Cortex of kidney (tissue), 1 donor: ENCODE measurements around the gene TIAM1.

ENCODE experiments used
- DNase-seq: peaks from one replicate; lab custom pipeline; 2025; lab: John Stamatoyannopoulos, UW

TIAM1 gene

DNA sequence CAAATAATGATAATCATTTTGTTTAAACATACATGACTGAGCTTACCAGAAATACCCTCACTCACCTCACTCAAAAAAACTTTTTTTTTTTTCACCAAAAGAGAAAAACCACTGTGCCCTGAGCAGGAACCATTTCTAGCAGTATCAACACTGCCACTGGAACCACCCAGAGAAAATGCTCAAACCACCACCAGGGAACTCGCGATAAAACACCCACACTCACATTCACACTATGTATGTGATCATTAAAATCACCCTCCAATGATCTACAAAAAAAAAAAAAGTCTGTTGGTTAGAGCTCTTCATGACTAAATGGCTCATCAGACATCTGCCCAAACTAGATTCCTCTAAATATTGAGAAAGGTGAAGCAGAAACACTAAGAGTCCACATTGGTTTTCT lies 11.5 kb downstream of the TIAM1 start:
- no peak for DNase-seq

DNA sequence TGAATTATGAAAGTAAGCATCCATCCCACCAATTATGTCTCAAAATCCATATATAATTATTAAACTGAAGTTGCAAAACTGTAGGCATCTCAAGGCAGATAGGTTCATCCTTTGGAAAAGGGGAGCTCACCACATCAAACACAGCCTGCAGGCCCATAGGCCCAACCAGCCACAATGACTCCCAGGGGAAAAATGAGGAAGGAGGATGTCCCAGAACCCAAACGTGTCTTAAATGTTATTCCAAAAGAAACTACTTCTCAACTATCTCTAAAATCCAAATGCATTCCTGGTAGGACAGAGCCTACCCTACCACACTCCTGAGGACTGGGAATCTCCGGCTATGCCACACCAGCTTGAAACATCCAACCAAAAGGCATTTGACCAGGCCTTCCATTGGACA lies 12.8 kb downstream of the TIAM1 start:
- DNase-seq: no peak

- DNase-seq: no peak
Observed at GRCh38 chr21:31330144-31330483, 13.9 kb downstream of the TIAM1 start.

DNA sequence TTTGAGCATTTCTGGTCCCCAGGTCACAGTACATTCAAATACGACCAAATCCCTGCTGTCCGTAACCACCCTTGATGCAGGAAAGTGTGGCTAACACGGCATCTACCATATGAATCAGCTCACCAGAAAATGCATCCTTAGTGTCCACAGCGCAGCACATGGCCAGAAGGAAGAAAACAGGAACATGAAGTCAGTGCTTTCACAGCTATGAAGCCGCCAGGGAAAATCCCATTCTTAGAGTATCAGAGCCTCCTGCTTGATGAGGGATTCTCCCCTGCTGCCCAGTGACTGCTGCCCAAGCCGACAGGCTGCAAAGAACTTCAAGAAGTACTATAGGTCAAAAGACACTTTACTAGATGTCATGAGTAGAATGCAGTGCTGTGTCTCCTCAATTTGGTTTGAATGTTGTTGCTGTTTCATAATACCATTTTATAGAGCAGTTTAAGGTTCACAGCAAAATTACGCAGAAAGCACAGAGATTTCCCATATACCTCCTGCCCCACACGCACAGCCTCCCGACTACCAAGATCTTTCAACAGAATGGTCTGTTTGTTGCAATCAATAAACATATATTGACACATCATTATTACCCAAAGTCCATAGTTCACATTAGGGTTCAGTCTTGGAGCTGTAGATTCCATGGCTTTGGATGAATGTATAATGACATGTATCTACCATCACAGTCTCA lies 14.5 kb downstream of the TIAM1 start:
- DNase-seq: no peak

- DNase-seq: no peak
Observed at GRCh38 chr21:31326522-31327242, 17.4 kb downstream of the TIAM1 start.

DNA sequence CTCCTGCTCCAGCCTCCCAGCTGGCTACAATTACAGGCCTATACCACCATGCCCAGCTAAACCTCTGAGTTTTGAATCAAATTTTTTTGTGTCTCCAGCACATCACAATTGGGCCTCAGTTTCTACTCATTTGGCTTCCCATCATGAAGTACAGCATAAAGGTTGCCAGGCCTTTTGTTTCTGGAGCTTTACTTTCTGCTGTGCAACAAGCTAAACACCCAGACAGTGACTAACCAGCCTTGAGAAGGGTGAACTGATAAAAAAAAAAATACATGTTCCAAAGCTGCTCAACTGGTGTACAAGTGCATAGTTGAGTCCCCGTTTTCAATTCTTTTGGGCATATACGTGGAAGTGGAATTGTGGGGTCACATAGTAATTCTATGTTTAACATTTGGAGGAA lies 25.1 kb downstream of the TIAM1 start:
- no peak for DNase-seq

GRCh38 chr21:31317688-31318087 lies 26.4 kb downstream of the TIAM1 start:
- DNase-seq: no peak

DNA sequence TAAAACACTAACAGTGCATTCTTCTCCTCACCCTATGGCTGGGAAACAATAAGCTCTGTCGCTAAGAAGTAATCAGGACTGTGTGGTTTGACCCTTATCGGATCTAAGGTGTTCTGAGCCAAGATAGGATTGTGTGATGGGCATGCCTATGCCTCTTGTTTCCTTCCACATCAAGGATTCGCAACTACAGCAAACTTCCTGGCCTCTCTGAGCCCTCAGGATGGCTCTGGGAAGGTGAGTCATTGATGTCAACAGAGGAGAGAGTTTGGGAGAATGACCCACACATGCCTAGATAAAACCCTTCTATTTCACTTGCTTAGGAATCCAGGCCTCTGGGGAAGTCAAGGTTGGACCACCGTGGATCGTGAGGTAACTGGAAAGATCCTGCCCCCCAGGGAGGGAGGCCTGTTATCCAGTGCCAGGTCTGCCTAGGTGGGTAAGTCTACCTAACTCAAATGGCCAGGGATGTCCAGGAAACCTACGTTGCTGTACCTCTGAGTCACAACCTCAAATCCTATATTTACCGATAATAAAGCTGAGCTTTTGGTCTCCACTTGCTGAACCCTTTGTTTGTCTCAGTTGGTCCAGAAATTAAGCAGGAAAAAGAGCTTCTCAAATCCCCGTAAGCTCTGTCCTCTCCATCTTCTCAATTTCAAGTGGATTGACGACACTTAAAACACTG lies 27.4 kb downstream of the TIAM1 start:
- no peak for DNase-seq

DNA sequence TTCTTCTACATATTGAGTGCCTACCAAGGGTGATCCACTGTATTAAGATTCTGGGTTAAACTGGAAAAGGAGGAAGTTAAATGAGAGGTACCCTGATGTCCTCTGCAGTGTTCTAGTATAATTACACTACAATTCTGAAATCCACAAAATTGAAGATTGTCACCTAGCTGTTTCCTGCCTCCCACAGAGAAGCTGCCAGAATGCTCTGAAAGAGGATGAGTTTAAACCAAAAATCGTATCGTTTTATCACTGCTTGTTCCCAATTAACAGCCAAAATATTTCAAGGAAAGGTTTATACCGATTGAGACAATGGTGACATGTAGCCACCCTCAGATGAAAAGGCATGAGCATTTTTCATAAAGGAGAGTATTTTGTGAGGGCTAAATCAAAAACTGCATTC lies 28.0 kb downstream of the TIAM1 start:
- DNase-seq: no peak

DNA sequence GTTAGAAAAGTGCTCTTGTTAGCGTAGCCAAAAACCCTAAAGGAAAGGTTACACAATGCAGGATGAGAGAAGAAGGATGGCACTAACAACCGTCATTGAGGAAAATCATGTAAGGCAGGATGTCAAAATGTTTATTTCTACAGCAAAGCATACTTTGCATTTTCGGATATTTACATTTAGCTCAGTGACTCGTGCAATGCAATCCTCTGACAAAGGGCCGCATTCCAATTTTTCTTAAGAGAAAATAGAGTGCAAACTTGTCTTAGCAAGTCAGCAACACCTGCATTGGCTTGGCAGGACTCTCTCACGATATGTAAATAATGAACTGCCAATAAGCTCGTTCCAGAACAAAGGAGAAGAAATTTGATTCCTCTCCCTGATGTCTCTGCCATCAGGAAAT lies 33.3 kb downstream of the TIAM1 start:
- DNase-seq: no peak

GRCh38 chr21:31308584-31308983 lies 35.5 kb downstream of the TIAM1 start:
- no peak for DNase-seq

DNA sequence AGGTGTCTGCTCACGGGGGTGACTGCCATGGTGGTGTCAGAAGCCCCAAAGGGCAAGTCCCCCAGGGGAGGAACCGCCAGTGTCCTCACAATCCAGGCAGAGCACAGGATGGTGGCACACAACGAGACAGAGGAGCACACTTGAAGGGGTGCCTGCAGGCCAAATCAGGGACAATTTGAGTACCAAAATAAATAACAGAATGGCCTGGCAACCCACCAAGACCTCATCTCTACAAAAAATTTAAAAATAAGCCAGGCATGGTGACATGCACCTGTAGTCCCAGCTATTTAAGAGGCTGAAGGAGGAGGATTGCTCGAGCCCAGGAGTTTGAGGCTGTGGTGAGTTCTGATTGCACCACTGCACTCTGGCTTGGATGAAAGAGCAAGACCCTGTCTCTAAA lies 38.2 kb downstream of the TIAM1 start:
- DNase-seq: no peak

DNA sequence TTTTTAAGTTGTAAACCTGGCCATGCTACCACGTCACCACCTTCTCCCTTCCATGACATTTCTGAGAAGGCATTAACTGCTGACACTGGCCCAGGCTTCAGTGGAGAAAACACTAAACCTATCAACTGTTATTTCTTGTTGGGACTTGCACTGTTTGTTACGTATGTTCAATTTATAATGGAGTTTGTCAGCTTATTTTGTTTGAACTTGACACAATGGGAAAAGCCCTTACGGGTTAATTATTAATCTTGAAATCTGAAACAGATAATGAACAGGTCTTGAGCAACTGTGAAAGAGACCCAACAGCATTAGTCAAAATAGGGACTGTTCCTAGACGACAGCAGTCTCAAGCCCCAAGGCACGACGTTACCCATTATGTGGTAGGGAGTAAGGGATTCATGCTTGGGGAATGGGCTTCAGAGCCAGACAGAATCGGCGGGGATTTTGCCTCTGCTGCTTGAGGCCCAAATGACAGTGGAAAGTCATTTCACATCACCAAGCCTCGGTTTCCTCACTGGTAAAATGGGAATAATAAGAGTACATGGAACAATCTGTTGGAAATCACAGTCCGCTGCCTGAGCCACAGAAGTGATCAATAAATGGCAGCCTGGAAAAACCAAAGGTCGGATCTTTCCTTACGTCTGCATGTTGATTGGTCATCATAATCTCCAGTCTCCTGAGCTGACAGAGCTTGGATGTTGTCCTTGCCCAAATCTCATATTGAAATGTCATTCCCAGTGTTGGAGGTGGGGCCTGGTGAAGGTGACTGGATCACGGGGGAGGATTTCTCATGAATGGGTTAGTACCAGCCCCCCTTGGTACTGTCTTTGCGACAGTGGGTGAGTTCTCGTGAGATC lies 44.5 kb downstream of the TIAM1 start:
- DNase-seq: no peak

DNA sequence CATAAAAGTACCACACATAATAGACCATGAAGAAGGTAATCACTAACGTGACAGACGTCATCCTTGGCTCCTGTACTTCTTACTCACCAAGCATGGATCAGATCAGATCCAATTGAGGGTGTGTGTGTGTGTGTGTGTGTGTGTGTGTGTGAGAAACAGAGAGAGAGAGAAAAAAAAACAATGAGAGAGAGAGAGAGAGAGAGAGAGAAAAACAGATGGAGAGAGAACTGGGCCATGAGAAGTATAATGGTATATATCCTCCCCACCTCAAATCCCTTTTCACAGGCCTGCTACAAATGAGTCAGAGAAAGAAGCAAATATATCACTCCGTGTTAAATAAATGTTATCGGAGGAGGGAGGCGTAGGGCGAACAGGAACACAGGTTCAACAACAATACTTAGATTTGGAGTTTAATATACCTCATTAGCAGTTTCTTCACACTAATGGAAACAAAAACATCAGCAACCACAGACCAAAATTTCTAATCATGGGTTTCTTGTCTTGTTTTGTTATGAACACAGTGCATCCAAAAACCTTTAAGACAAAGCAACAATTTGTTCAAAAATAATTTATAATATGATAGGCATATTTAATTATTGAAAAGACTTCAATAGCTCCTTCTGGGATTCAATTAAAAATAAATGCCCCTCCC lies 45.3 kb downstream of the TIAM1 start:
- no peak for DNase-seq

DNA sequence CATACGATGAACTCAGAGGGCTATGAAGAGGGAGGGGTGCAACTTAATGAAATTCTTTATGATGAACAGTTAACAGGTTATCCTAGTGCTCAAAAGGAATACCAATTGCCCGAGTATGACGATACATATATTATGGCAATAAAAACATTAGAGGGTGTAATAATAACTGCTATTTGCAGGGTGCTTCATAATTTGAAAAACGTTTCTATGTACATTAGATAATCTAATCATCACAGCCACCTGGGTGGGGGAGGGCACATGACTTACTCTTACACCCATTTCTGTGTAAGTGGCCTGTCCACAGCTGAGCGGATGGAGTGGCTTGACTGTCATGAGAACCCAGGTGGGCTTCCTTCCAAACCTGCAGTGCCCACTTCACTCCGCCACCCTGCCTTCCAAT lies 46.3 kb downstream of the TIAM1 start:
- DNase-seq: no peak

- no peak for DNase-seq
Observed at GRCh38 chr21:31295676-31296075, 48.4 kb downstream of the TIAM1 start.

GRCh38 chr21:31294691-31295090 lies 49.4 kb downstream of the TIAM1 start:
- no peak for DNase-seq

DNA sequence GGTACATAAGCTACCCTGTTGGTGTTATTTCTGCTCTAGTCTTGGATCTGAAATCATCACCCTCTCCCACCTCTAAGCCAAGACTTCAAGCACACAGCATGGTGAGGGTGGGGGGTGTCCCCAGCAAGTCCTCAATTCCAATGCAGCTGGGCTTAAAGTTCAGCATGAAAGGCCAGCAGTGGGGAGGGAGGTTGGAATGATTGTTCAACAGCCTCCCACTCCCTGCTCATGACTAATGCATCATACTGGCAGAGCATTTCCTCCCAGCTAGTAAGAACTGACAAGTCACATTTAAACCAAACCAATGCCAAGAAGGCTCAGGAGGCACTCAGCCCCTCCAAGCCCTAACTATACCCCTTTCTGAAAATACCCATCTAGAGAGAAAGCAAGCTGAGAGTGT lies 50.1 kb downstream of the TIAM1 start:
- no peak for DNase-seq

GRCh38 chr21:31290765-31291164 lies 53.3 kb downstream of the TIAM1 start:
- no peak for DNase-seq

GRCh38 chr21:31289702-31290101 lies 54.4 kb downstream of the TIAM1 start:
- DNase-seq: no peak

GRCh38 chr21:31288191-31288590 lies 55.9 kb downstream of the TIAM1 start:
- no peak for DNase-seq

DNA sequence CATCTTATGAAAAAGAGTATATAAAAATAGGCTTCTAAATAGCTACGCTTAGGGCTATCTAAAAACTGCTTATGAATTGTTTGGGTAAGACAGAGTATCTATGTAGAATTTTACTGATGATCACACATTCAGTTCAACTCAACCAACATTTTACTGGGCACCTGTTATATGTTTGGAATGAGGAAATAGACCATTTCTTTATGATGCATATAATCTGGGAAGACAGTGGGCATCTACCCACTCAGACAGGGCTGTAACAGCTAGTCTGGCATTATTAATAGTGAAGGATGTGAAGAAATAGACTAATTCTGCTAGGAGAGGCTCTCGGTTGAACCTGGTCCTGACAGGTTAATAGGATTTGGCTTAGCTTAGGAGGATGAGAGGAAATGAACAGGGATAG lies 56.9 kb downstream of the TIAM1 start:
- DNase-seq: no peak
